CD14-positive monocyte (primary cell): ENCODE data around the gene DENND1A. TPM values are rescaled to one million over a fixed set of nuclear protein-coding genes. Genes with fewer than 3 reads are reported as not detected.

ENCODE experiments used
- DNase-seq, 3 donors: peaks; one replicate each; pipeline ENCODE4 v3.0.0-alpha.2; 2011 to 2022
- H2AFZ ChIP-seq: 2 replicates; pipeline ENCODE4 v1.6.0; 2012; ENCODE audit warnings: mild to moderate bottlenecking, low read depth, low read length, inconsistent platforms; ENCODE audit not compliant: insufficient read depth, poor library complexity, severe bottlenecking
- H3K27ac ChIP-seq, 2 donors: 1 replicate in 1 of 2; 2 replicates in 1 of 2; pipeline ENCODE4 v1.5.1; 2012 to 2013; ENCODE audit warnings: low read length in 2 of 2, control low read depth in 1 of 2, inconsistent platforms in 1 of 2, low read depth in 1 of 2, mild to moderate bottlenecking in 1 of 2
- H3K27me3 ChIP-seq, 2 donors: one replicate each; pipeline versions ENCODE4 v1.6.0 to v1.6.1; 2011 to 2013; ENCODE audit warnings: low read length in 2 of 2; ENCODE audit not compliant: control insufficient read depth in 2 of 2, insufficient read depth in 2 of 2
- H3K36me3 ChIP-seq, 2 donors: replicated peaks in 1 of 2; 1 replicate in 1 of 2; 2 replicates in 1 of 2; pipeline versions ENCODE4 v1.5.1 to v1.6.1; 2012 to 2013; ENCODE audit warnings: low read length in 2 of 2, control low read depth in 1 of 2, inconsistent platforms in 1 of 2, mild to moderate bottlenecking in 1 of 2; ENCODE audit not compliant: insufficient read depth in 2 of 2, control insufficient read depth in 1 of 2
- H3K4me1 ChIP-seq, 2 donors: 1 replicate in 1 of 2; 2 replicates in 1 of 2; pipeline versions ENCODE4 v1.5.1 to v1.6.1; 2012 to 2013; ENCODE audit warnings: low read length in 2 of 2, control low read depth in 1 of 2, inconsistent platforms in 1 of 2, mild to moderate bottlenecking in 1 of 2, moderate library complexity in 1 of 2; ENCODE audit not compliant: insufficient read depth in 2 of 2, control insufficient read depth in 1 of 2
- H3K4me2 ChIP-seq: replicated peaks from 2 replicates; pipeline ENCODE3; 2012; ENCODE audit warnings: low read length, moderate library complexity, mild to moderate bottlenecking; ENCODE audit not compliant: poor library complexity, severe bottlenecking; ENCODE audit errors: extremely low read depth
- H3K4me3 ChIP-seq, 3 experiments: fragments of 200-600 bp in 1 of 3; sonication (generic) in 1 of 3; replicated peaks in 1 of 3; 1 replicate in 2 of 3; 2 replicates in 1 of 3; pipeline ENCODE4 v1.5.1; 2011 to 2013; ENCODE audit warnings: low read length in 3 of 3, mild to moderate bottlenecking in 3 of 3, control low read depth in 2 of 3, low read depth in 2 of 3, inconsistent platforms in 1 of 3, moderate library complexity in 1 of 3
- H3K79me2 ChIP-seq: 2 replicates; pipeline ENCODE4 v1.6.0; 2012; ENCODE audit warnings: mild to moderate bottlenecking, control low read depth, inconsistent platforms, low read length, moderate library complexity; ENCODE audit not compliant: insufficient read depth
- H3K9ac ChIP-seq: 2 replicates; pipeline ENCODE4 v1.6.0; 2017; ENCODE audit warnings: low read length, mild to moderate bottlenecking; ENCODE audit not compliant: insufficient read depth, poor library complexity, severe bottlenecking
- H3K9me3 ChIP-seq, 2 donors: replicated peaks in 1 of 2; 1 replicate in 1 of 2; 2 replicates in 1 of 2; pipeline versions ENCODE4 v1.5.1 to v1.6.1; 2012 to 2013; ENCODE audit warnings: low read length in 2 of 2, control low read depth in 1 of 2; ENCODE audit not compliant: control insufficient read depth in 1 of 2, insufficient read depth in 1 of 2
- H4K20me1 ChIP-seq: 2 replicates; pipeline ENCODE4 v1.6.0; 2012; ENCODE audit warnings: mild to moderate bottlenecking, low read length, control low read depth, moderate library complexity; ENCODE audit not compliant: insufficient read depth
- H3K27ac Mint-ChIP-seq, 7 donors: one replicate each; pipeline ENCODE4 v1.8.0; 2020; ENCODE audit warnings: mild to moderate bottlenecking in 7 of 7, mixed read lengths in 7 of 7, moderate library complexity in 6 of 7, inconsistent platforms in 2 of 7
- H3K27me3 Mint-ChIP-seq, 3 donors: one replicate each; pipeline ENCODE4 v1.8.0; 2021 to 2022; ENCODE audit warnings: low read depth in 3 of 3, mild to moderate bottlenecking in 3 of 3, mixed read lengths in 3 of 3, moderate library complexity in 3 of 3, inconsistent platforms in 1 of 3
- H3K36me3 Mint-ChIP-seq, 2 donors: one replicate each; pipeline ENCODE4 v1.8.0; 2020; ENCODE audit warnings: mixed read lengths in 2 of 2, inconsistent platforms in 1 of 2, mild to moderate bottlenecking in 1 of 2
- H3K4me1 Mint-ChIP-seq: one replicate; pipeline ENCODE4 v1.8.0; 2020; ENCODE audit warnings: mild to moderate bottlenecking, mixed read lengths
- H3K4me3 Mint-ChIP-seq, 2 donors: one replicate each; pipeline ENCODE4 v1.8.0; 2020; ENCODE audit warnings: mild to moderate bottlenecking in 2 of 2, mixed read lengths in 2 of 2, moderate library complexity in 1 of 2
- H3K9me3 Mint-ChIP-seq, 7 donors: one replicate each; pipeline ENCODE4 v1.8.0; 2020 to 2022; ENCODE audit warnings: mixed read lengths in 7 of 7, mild to moderate bottlenecking in 6 of 7, moderate library complexity in 6 of 7, inconsistent platforms in 2 of 7
- WGBS: methylation state at CpG from one replicate; pipeline ENCODE4 v1.1.5; 2013; ENCODE audit warnings: missing lambda C conversion rate; ENCODE audit not compliant: insufficient coverage; 5-methylcytosine and 5-hydroxymethylcytosine counted together
- intact Hi-C, 2 donors: fragments of 100-400 bp; cut with micrococcal nuclease; formaldehyde crosslinking; loops; one replicate each; pipeline versions ENCODE4 v1.15.0 to v1.15.1; 2023
- polyA plus RNA-seq, 3 donors: library from polyadenylated mRNA; depleted of rRNA in 1 of 3; unstranded in 2 of 3; stranded (reverse) in 1 of 3; fragments of 300-500 nt in 2 of 3; fragments of >200 nt in 1 of 3; fragmentation: Illumina TruSeq in 2 of 3; gene quantifications; 1 replicate in 2 of 3; 2 replicates in 1 of 3; pipeline ENCODE4 v1.2.3, GENCODE V29; 2012 to 2021
- TF ChIP-seq, protein P1 (sequence below): fragments of 200-600 bp; IDR thresholded peaks from one replicate; pipeline ENCODE4 v1.8.0; 2022; ENCODE audit warnings: antibody characterized with exemption, mild to moderate bottlenecking

DENND1A gene
- polyA plus RNA-seq, 3 donors, result 24.8 to 73.0 (median 29.4) TPM

- no peak overlapping the region for H3K27ac ChIP-seq
- no peaks in the 10 kb centered on the region for H3K4me1 ChIP-seq
- H3K9ac ChIP-seq, result no peak overlapping the region
- DNase-seq, result no peak
- WGBS, result no CpG with 5 or more reads among the region's 4 CpGs
- Mint-ChIP-seq H3K9me3 (no peaks in the 10 kb centered on the region), H3K27ac (no peak overlapping the region), H3K36me3 (peaks cover 17 to 23% of the 10 kb centered on the region in 2 donors), H3K27me3 (no peaks in the 10 kb centered on the region), H3K4me1 (peaks cover 11% of the 10 kb centered on the region), H3K4me3 (no peak overlapping the region)
- peaks cover 0 to 3% of the 10 kb centered on the region in 2 donors for H3K9me3 ChIP-seq
- peaks cover 97% of the 10 kb centered on the region for H4K20me1 ChIP-seq
- H2AFZ ChIP-seq, result no peak overlapping the region
- no peaks in the 10 kb centered on the region for H3K27me3 ChIP-seq
- peaks cover 8 to 27% of the 10 kb centered on the region in 2 donors for H3K36me3 ChIP-seq
- TF ChIP-seq, protein P1, sequence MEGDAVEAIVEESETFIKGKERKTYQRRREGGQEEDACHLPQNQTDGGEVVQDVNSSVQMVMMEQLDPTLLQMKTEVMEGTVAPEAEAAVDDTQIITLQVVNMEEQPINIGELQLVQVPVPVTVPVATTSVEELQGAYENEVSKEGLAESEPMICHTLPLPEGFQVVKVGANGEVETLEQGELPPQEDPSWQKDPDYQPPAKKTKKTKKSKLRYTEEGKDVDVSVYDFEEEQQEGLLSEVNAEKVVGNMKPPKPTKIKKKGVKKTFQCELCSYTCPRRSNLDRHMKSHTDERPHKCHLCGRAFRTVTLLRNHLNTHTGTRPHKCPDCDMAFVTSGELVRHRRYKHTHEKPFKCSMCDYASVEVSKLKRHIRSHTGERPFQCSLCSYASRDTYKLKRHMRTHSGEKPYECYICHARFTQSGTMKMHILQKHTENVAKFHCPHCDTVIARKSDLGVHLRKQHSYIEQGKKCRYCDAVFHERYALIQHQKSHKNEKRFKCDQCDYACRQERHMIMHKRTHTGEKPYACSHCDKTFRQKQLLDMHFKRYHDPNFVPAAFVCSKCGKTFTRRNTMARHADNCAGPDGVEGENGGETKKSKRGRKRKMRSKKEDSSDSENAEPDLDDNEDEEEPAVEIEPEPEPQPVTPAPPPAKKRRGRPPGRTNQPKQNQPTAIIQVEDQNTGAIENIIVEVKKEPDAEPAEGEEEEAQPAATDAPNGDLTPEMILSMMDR, result no peak
- H3K4me3 ChIP-seq, result no peak overlapping the region
- peaks cover 15% of the 10 kb centered on the region for H3K79me2 ChIP-seq
- H3K4me2 ChIP-seq, result no peak overlapping the region
- intact Hi-C loops, result no loop called here
These were observed 233.4 kb downstream of the DENND1A start for GRCh38 chr9:123696476-123696875.

GRCh38 chr9:123695386-123695785 is 234.5 kb downstream of the DENND1A start:
- Histone ChIP-seq H4K20me1 (peaks cover 97% of the 10 kb centered on the region), H3K27me3 (no peaks in the 10 kb centered on the region), H3K79me2 (peaks cover 10% of the 10 kb centered on the region), H3K36me3 (peaks cover 4 to 32% of the 10 kb centered on the region in 2 donors), H3K4me1 (no peaks in the 10 kb centered on the region), H3K9me3 (no peaks in the 10 kb centered on the region), H3K27ac (no peak overlapping the region), H3K9ac (no peak overlapping the region), H3K4me2 (no peak overlapping the region), H3K4me3 (no peak overlapping the region), H2AFZ (no peak overlapping the region)
- no peaks in the 10 kb centered on the region for H3K27me3 Mint-ChIP-seq
- peaks cover 21 to 25% of the 10 kb centered on the region in 2 donors for H3K36me3 Mint-ChIP-seq
- no CpG with 5 or more reads among the region's 3 CpGs for WGBS
- no peak for DNase-seq
- no peak overlapping the region for H3K4me3 Mint-ChIP-seq
- intact Hi-C loops, result no loop called here
- H3K27ac Mint-ChIP-seq, result no peak overlapping the region
- H3K9me3 Mint-ChIP-seq, result no peaks in the 10 kb centered on the region
- peaks cover 11% of the 10 kb centered on the region for H3K4me1 Mint-ChIP-seq
- TF ChIP-seq, protein P1, result no peak
